ENCODE measurements around the gene LDB2.

DNA sequence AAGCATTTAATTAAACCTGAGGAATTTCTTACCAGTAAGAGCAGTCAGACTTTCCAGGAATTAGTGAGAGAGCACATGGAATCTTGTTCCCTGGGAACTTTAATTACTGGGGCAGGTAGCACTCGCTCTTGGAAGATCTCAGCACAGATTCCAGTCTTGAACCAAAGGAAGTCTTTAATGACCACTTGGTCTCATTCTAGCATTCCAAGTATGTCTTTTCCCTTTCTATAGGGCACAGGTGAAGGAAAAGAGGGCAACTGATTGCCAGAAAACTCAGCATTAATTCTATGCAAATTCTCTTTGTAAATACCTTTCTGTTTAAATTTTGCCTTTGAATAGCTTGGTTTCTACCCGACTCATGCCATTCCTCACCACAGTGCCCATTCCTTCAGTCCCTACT is 236.6 kb downstream of the LDB2 start:
- no peak for TF ChIP-seq TAF1 (IDR thresholded peaks at IDR 0.05; ENCODE audit: borderline replicate concordance, low read depth, low read length)
- TF ChIP-seq POLR2AphosphoS5 (IDR thresholded peaks at IDR 0.05; ENCODE audit: low read depth, low read length): no peak
